NCI-H460 (cell line): ENCODE results near the gene SLCO2B1. TPM values are rescaled to one million over a fixed set of nuclear protein-coding genes. Genes with fewer than 3 reads are reported as not detected.

ENCODE experiments used
- DNase-seq: peaks from one replicate; pipeline ENCODE4 v3.0.0-alpha.2; 2016; ENCODE audit warnings: low read depth; ENCODE audit errors: extremely low read depth
- total RNA-seq: library from RNA; depleted of rRNA; stranded (reverse); fragments of >200 nt; shearing (Covaris generic); gene quantifications from 2 replicates; pipeline ENCODE4 v1.2.3, GENCODE V29; 2014

The SLCO2B1 gene
- total RNA-seq, 1 experiment from 2014 or later = 0.17 TPM

DNA sequence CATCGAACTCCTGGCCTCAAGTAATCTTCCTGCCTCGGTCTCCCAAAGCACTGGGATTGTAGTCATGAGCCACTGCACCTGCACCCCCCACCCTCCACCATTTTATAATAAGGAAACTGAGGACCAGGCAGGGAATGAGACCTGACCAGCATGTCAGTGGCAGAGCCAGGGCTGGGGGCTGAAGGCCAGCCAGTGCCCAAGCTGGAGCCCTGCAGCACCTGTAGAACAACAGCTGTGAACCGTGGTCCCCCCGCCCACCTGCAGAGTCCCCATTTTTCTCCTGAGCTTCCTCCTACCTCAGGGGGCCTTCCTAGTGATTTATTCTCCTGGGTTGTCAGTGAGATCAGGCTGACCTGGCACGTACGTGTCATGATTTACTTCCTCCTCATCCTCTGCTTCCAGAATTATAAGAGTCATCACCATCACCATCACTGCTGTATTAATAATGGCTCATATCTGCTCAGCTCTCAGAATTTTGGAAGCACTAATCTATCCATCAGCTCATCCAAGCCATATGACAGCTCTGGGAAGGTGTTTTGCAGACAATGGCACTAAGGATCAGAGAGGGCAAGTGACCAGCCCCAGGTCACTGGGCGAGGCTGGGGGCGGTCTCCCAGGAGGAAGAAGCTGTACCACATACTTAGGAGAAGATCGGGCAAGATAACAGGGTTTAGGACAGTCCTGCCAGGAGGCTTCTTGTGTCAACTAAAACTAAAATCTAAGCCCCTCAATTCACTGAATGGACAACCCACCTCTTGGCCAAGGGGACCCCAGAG lies 5.5 kb upstream of the SLCO2B1 start:
- DNase-seq = no peak

- no peak for DNase-seq
Observed at GRCh38 chr11:75145972-75146519, 4.9 kb upstream of the SLCO2B1 start.

DNA sequence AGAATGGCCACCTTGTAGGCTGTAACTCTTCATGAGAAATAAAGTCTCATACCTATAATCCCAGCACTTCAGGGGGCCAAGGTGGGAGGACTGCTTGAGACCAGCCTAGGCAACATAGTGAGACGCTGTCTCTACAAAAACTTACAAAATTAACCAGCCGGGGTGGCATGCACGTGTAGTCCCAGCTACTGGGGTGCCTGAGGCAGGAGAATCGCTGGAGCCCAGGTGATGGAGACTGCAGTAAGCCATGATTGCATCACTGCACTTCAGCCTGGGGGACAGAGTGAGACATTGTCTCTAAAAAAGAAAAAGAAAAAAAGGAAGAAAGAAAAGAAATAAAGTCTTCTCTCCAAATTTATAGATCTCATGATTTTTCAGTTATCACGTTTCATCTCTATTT lies 4.2 kb upstream of the SLCO2B1 start:
- no peak for DNase-seq

GRCh38 chr11:75147191-75147874 lies 3.6 kb upstream of the SLCO2B1 start:
- DNase-seq = no peak

DNA sequence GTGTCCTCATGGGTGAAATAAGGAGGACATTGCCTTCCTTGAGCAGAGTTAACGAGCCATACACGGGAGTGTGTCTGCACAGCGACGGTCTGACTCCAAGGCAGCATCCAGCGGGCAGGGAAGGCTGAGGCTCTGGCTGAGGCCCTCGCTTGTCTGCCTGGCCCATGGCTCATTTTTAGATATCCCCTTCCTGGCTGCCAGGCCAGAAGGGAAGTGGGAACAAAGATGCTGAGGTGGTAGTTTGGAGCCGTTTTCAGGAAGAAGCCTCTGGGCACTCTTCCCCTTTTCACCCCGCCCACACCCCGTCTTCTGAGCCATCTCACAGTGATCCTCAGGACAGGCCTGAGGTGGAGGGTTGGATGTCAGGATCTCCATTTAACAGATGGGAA lies 3.0 kb upstream of the SLCO2B1 start:
- no peak for DNase-seq

- no peak for DNase-seq
Observed at GRCh38 chr11:75148436-75148983, 2.4 kb upstream of the SLCO2B1 start.

DNA sequence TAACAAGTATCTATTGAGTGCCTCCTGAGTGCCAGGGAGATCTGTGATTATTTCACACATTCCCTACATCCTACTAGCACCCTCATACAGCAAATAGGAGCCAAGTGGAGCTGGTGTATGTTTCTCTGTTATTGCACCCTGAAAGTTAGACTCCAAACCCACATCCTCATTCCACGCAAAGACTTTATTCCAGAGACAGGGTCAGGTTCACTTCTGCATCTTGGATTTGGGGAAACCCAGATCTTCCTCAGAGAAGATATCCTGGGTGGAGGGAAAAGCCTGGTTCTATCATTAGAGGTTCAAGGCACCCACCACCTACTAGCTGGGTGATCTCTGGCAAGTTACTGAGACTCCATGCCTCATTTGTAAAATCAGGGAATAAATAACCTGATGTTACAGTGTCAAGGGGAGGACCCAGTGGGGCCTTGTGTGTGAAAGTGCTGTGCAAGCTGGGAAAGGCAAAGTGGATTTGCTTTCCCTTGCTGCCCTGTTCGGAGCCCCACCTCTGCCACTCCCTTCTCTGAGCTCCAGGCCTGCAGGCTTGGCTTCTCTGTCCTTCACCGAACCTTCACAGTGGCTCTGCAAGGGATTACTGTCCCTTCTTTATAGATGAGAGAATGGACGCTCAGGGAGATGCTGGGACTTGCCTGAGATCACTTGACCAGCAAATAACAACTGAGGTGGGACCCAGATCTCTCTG lies 991 bp upstream of the SLCO2B1 start:
- no peak for DNase-seq

DNA sequence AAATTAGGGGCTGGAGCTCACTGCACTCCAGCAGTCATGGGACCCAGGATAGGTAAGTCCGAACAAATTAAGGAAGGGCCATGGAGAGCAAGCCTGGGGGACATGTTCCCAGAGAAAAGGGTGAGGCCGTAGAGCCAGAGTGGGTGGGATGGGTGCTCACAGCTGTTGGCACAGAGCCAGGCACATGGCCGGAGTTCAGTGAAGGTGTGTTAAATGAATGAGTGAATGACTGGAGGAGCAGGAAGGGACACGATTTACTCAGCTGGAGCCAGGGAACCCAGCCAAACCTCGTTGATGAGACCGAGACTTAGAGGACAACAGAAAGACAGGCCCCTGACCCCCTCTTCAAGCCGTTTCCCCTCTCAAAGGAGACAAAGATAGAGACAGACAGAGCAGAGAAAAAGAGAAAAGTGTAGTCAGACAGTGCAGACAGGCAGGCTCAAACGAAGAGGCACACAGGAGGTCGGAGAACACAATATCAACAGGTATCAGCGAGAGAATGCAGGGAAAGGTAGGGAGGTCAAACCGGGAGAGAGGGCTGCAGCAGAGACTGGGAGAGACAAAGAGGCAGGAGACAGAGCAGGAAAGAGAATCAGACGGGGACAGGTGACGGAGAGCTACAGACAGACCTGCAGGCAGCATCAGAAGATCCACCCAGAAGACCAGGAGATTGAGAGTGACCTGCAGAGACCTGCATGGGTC lies 590 bp downstream of the SLCO2B1 start:
- no peak for DNase-seq

- no peak for DNase-seq
Observed at GRCh38 chr11:75152090-75152489, 1.2 kb downstream of the SLCO2B1 start.

GRCh38 chr11:75152651-75153427 lies 1.9 kb downstream of the SLCO2B1 start:
- DNase-seq = no peak

DNA sequence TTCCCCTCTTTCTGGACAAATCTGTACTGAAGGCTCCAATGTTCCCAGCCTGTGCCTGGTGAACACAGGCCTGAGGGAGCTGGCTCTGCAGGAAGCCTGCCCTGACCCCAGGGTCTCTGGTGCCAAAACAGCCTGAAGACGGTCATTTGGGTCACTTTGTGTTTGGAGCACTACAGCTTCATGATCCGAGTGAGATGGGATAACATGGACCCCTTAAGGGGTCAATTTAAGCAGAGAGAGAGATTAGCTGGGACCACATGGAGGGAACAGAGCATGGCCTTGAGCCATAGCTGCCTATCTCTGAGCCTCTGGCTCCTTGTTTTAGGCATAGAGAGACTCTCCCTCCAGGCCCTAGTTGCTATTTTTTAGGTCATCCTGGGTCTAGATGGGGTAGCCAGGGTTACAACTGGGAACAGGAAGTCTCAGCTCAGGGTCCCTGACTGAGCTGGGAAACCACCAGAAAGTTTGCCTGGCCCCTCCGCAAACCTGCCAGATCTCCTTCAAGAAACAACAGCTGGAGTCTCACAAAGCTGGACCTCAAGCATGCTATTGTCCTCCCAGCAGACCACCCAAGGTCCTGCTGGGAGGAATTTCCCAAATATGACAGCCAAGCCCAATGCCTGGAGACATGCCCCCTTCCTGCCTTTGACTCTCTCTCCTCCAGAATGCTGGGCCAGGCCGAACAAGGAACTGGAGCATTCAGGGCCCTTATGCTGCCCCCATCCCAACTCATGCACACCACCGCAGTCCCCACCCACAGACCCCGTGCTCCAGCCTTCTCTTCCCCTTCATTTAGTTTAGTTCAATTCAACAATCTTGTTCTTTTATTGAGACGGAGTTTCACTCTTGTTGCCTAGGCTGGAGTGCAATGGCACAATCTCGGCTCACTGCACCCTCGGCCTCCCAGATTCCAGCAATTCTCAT lies 4.0 kb downstream of the SLCO2B1 start:
- no peak for DNase-seq

GRCh38 chr11:75155570-75156422 lies 4.9 kb downstream of the SLCO2B1 start:
- DNase-seq = no peak

- DNase-seq = no peak
Observed at GRCh38 chr11:75158241-75158640, 7.3 kb downstream of the SLCO2B1 start.

- DNase-seq = no peak
Observed at GRCh38 chr11:75158696-75159150, 7.8 kb downstream of the SLCO2B1 start.

DNA sequence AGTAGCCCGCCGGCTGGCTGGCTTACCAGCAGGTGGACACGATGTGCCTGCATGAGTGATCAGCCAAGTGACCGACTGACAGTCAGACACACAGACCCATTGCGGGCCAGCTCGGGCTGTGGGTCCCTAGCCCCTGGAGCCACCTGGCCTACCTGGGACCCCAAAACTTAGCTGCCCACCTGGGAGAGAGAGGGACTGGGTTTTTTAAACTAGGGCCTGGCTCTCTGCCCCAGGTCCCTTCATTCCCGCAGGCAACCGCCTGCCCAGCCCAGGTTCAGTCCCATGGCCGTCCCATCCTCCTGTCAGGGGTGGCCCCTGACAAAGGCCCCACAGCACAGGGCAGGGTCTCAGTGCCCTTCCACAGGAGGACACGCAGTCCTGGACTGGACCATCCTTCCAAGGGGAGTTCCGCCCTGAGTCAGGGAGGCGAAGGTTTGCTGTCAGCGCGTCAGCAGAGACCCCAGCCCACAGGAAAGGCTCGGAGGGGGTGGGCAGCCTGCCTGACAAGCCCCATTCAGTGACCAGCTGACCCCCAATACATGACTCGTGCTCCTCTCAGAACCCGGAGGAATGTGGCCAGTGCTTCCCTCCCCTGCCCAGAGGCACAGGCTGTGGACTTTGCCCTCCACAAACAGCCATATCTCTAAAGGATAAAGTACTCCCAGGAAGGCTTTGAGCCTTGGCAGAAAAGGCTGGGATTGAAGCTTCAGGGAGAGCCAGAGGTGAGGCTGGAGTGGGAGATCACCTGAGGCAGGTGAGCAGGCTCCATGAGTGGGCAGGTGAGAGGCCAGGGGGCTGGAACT lies 8.4 kb downstream of the SLCO2B1 start:
- DNase-seq = no peak

GRCh38 chr11:75160220-75160757 lies 9.4 kb downstream of the SLCO2B1 start:
- no peak for DNase-seq
